IMR-90 (cell line): Measurements from ENCODE around the gene BAIAP2L1. TPM values are rescaled to one million over a fixed set of nuclear protein-coding genes. Genes with fewer than 3 reads are reported as not detected.
A peak's percentile ranks its signal among the peaks of the same experiment; 100 is the strongest.

Experiments
- ATAC-seq: fragments of 200-7000 bp; cut with Tn5 transposase; 2 replicates; pipeline ENCODE4 v1.9.1; 2020; ENCODE audit warnings: low read depth, mild to moderate bottlenecking, moderate library complexity
- BruUV-seq: library from RNA; stranded (reverse); fragments of 400-500 nt; replicated peaks from 2 replicates; lab custom pipeline; 2021; lab: Mats Ljungman, UMichigan
- CTCF ChIA-PET: fragments of 300-600 bp; formaldehyde crosslinking; extraction: SDS; loops from one replicate; lab custom pipeline; 2021; ENCODE audit warnings: antibody characterized with exemption; lab: Yijun Ruan, JAX
- POLR2A ChIA-PET: fragments of 300-600 bp; sonication (Branson Sonifier 250); formaldehyde crosslinking; loops from one replicate; lab custom pipeline; 2022; ENCODE audit warnings: antibody characterized with exemption; ENCODE audit not compliant: unreplicated experiment; lab: Charles Lee
- DNase-seq: peaks from one replicate; pipeline ENCODE4 v3.0.0; 2013
- H2AFZ ChIP-seq: replicated peaks from 2 replicates; pipeline ENCODE3; 2013; ENCODE audit warnings: low read length, mild to moderate bottlenecking; ENCODE audit not compliant: poor library complexity
- H2AK5ac ChIP-seq: 2 replicates; pipeline ENCODE4 v1.6.1; 2013; ENCODE audit warnings: low read depth, low read length, inconsistent platforms
- H2AK9ac ChIP-seq: replicated peaks from 2 replicates; pipeline ENCODE3; 2013; ENCODE audit warnings: mild to moderate bottlenecking, low read depth, low read length, moderate library complexity; ENCODE audit not compliant: poor library complexity
- H2BK120ac ChIP-seq: 2 replicates; pipeline ENCODE4 v1.6.1; 2013; ENCODE audit warnings: low read depth, low read length, inconsistent platforms
- H2BK15ac ChIP-seq: 3 replicates; pipeline ENCODE4 v1.6.1; 2013; ENCODE audit warnings: low read depth, low read length, inconsistent platforms
- H2BK20ac ChIP-seq: 2 replicates; pipeline ENCODE4 v1.6.1; 2013; ENCODE audit warnings: low read depth, mild to moderate bottlenecking, inconsistent platforms, low read length, moderate library complexity
- H2BK5ac ChIP-seq: 2 replicates; pipeline ENCODE4 v1.6.1; 2013; ENCODE audit warnings: mild to moderate bottlenecking, low read depth, low read length, inconsistent platforms; ENCODE audit not compliant: poor library complexity, severe bottlenecking
- H3K14ac ChIP-seq: replicated peaks from 2 replicates; pipeline ENCODE4 v1.6.1; 2013; ENCODE audit warnings: low read depth, low read length, inconsistent platforms
- H3K18ac ChIP-seq: 2 replicates; pipeline ENCODE4 v1.6.1; 2013; ENCODE audit warnings: low read depth, low read length, control low read depth
- H3K23ac ChIP-seq: 2 replicates; pipeline ENCODE4 v1.6.1; 2013; ENCODE audit warnings: low read depth, low read length, inconsistent platforms
- H3K27ac ChIP-seq: 2 replicates; pipeline ENCODE4 v1.5.1; 2013; ENCODE audit warnings: mild to moderate bottlenecking, control low read depth, low read length; ENCODE audit not compliant: insufficient read depth
- H3K27me3 ChIP-seq: 2 replicates; pipeline ENCODE4 v1.6.1; 2013; ENCODE audit warnings: low read length; ENCODE audit not compliant: control insufficient read depth, insufficient read depth
- H3K36me3 ChIP-seq: 2 replicates; pipeline ENCODE4 v1.6.1; 2013; ENCODE audit warnings: low read length, mixed read lengths; ENCODE audit not compliant: control insufficient read depth, insufficient read depth
- H3K4ac ChIP-seq: 2 replicates; pipeline ENCODE4 v1.6.1; 2013; ENCODE audit warnings: low read depth, low read length, inconsistent platforms
- H3K4me1 ChIP-seq: 2 replicates; pipeline ENCODE4 v1.6.1; 2013; ENCODE audit warnings: low read length, mixed read lengths; ENCODE audit not compliant: control insufficient read depth, insufficient read depth
- H3K4me2 ChIP-seq: 2 replicates; pipeline ENCODE4 v1.6.1; 2013; ENCODE audit warnings: low read depth, mild to moderate bottlenecking, control low read depth, low read length, moderate library complexity
- H3K4me3 ChIP-seq: 2 replicates; pipeline ENCODE4 v1.5.1; 2013; ENCODE audit warnings: low read depth, mild to moderate bottlenecking, control low read depth, low read length, moderate library complexity; ENCODE audit not compliant: insufficient read depth
- H3K56ac ChIP-seq: 2 replicates; pipeline ENCODE4 v1.6.1; 2013; ENCODE audit warnings: low read length, inconsistent platforms; ENCODE audit not compliant: insufficient read depth; ENCODE audit errors: extremely low read depth
- H3K79me1 ChIP-seq, 2 experiments: 2 replicates each; pipeline ENCODE4 v1.6.1; 2013; ENCODE audit warnings: low read length in 2 of 2, inconsistent platforms in 1 of 2, low read depth in 1 of 2
- H3K9ac ChIP-seq: 2 replicates; pipeline ENCODE4 v1.6.1; 2013; ENCODE audit warnings: low read depth, low read length, control low read depth
- H3K9me1 ChIP-seq: 2 replicates; pipeline ENCODE4 v1.6.1; 2013; ENCODE audit warnings: low read length, inconsistent platforms; ENCODE audit not compliant: insufficient read depth
- H3K9me3 ChIP-seq: 2 replicates; pipeline ENCODE4 v1.6.1; 2013; ENCODE audit warnings: low read length; ENCODE audit not compliant: control insufficient read depth, insufficient read depth
- H4K20me1 ChIP-seq: 2 replicates; pipeline ENCODE4 v1.6.1; 2013; ENCODE audit warnings: low read length, inconsistent platforms; ENCODE audit not compliant: insufficient read depth
- H4K5ac ChIP-seq: 2 replicates; pipeline ENCODE4 v1.6.1; 2013; ENCODE audit warnings: mild to moderate bottlenecking, low read depth, low read length, control low read depth
- H4K8ac ChIP-seq, 2 experiments: 2 replicates each; pipeline ENCODE4 v1.6.1; 2013; ENCODE audit warnings: low read depth in 2 of 2, low read length in 2 of 2, control low read depth in 1 of 2, inconsistent platforms in 1 of 2
- H4K91ac ChIP-seq: 2 replicates; pipeline ENCODE4 v1.6.1; 2013; ENCODE audit warnings: low read depth, low read length, inconsistent platforms; ENCODE audit not compliant: insufficient read depth
- CEBPB ChIP-seq: IDR thresholded peaks from 2 replicates; pipeline ENCODE4 v1.6.1; 2012; ENCODE audit warnings: low read depth, low read length, improper control_type of control experiment
- MAFK ChIP-seq: IDR thresholded peaks from 2 replicates; pipeline ENCODE4 v1.6.1; 2012; ENCODE audit warnings: low read depth, low read length, improper control_type of control experiment
- RAD21 ChIP-seq: IDR thresholded peaks from 2 replicates; pipeline ENCODE4 v1.6.1; 2012; ENCODE audit warnings: low read length, improper control_type of control experiment
- WGBS, 2 experiments: methylation state at CpG; one replicate each; pipeline versions ENCODE4 v1.1.5 to v1.1.7; 2013; ENCODE audit warnings: missing lambda C conversion rate in 2 of 2; ENCODE audit not compliant: insufficient read length in 1 of 2; ENCODE audit errors: extremely low coverage in 2 of 2; 5-methylcytosine and 5-hydroxymethylcytosine counted together
- dilution Hi-C: fragments of 300-500 bp; cut with HindIII; formaldehyde crosslinking; loops from one replicate; pipeline ENCODE4 v1.14.3; 2018; ENCODE audit warnings: low sequenced_read_pairs; ENCODE audit not compliant: unreplicated experiment
- in situ Hi-C: fragments of 300-500 bp; cut with MboI; formaldehyde crosslinking; loops from 3 replicates; pipeline ENCODE4 v1.14.3; 2019; ENCODE audit warnings: low sequenced_read_pairs, inconsistent platforms, mixed read lengths
- intact Hi-C: fragments of 100-400 bp; cut with micrococcal nuclease; formaldehyde crosslinking; loops from 2 replicates; pipeline ENCODE4 v1.10.0; 2022
- polyA plus RNA-seq, 3 experiments: library from polyadenylated mRNA; depleted of rRNA; stranded (reverse); fragments of >200 nt; gene quantifications; 2 replicates each; pipeline ENCODE4 v1.2.3, GENCODE V29; 2012; ENCODE audit warnings: low replicate concordance in 1 of 3
- total RNA-seq: library from RNA; depleted of rRNA; stranded (reverse); fragments of >200 nt; gene quantifications from 2 replicates; pipeline ENCODE4 v1.2.3, GENCODE V29; 2012

The BAIAP2L1 gene
- total and polyA plus RNA-seq, 2 of the 4 experiments (the other 2 are of a cell fraction), result 2.2 to 6.0 TPM

GRCh38 chr7:98301693-98302470 lies 99.0 kb downstream of the BAIAP2L1 start:
- POLR2A ChIA-PET, result no interaction called here

More at GRCh38 chr7:98301693-98302470, 99.0 kb downstream of the BAIAP2L1 start:
- in situ Hi-C loops, result loop anchor here (25.0 kb wide), 1 partner anchor 435 kb away; no protein-coding TSS in a partner anchor
- no peak overlapping the region for H4K91ac ChIP-seq
- ATAC-seq (no peak), DNase-seq (no peak)
- no peaks in the 10 kb centered on the region for H3K27me3 ChIP-seq
- no peak overlapping the region for H3K4ac ChIP-seq
- peaks cover 3% of the 10 kb centered on the region; the same call in 1 of the 2 replicates for H3K9me1 ChIP-seq
- H3K56ac ChIP-seq, result no peak overlapping the region
- no peak overlapping the region for H2AK5ac ChIP-seq
- no peak for TF ChIP-seq CEBPB
- TF ChIP-seq MAFK, result peak; percentile 28; the same call in 1 of the 2 replicates
- no peak for TF ChIP-seq RAD21
- intact Hi-C loops, result no loop called here
- no peak overlapping the region for H4K5ac ChIP-seq
- H2AFZ ChIP-seq, result peak overlapping the region; percentile 71
- no peak overlapping the region for H3K14ac ChIP-seq
- WGBS, 2 experiments, result 67% methylated on average over 6 of the region's 22 CpGs; no CpG with 5 or more reads in 1 of the 2 experiments
- H3K9me3 ChIP-seq, result no peaks in the 10 kb centered on the region
- peaks cover 7% of the 10 kb centered on the region; the same call in 1 of the 2 replicates for H3K36me3 ChIP-seq
- H3K4me1 ChIP-seq, result no peaks in the 10 kb centered on the region; the same call in 1 of the 2 replicates
- no peak overlapping the region for H3K18ac ChIP-seq
- dilution Hi-C loops, result no loop called here
- H4K8ac ChIP-seq, result no peak overlapping the region
- H3K4me3 ChIP-seq, result no peak overlapping the region
- H2BK20ac ChIP-seq, result no peak overlapping the region
- no TSS peak for BruUV-seq
- H3K27ac ChIP-seq, result no peak overlapping the region
- H3K9ac ChIP-seq, result no peak overlapping the region
- H2BK15ac ChIP-seq, result no peak overlapping the region
- peaks cover 5% of the 10 kb centered on the region; the same call in 1 of the 2 replicates for H4K20me1 ChIP-seq
- no peak overlapping the region for H3K23ac ChIP-seq
- H3K4me2 ChIP-seq, result no peak overlapping the region
- no peak overlapping the region for H2BK120ac ChIP-seq
- no peak overlapping the region for H2BK5ac ChIP-seq
- no peak overlapping the region for H2AK9ac ChIP-seq
- peaks cover 4 to 21% of the 10 kb centered on the region in 2 experiments; a peak in 3 of 4 replicates for H3K79me1 ChIP-seq
- CTCF ChIA-PET, result no interaction called here
